ENCODE data around the gene SHOX.

Gene SHOX

GRCh38 chrX:675279-675954, 44.8 kb downstream of the SHOX start:
- no peak for DNase-seq

DNA sequence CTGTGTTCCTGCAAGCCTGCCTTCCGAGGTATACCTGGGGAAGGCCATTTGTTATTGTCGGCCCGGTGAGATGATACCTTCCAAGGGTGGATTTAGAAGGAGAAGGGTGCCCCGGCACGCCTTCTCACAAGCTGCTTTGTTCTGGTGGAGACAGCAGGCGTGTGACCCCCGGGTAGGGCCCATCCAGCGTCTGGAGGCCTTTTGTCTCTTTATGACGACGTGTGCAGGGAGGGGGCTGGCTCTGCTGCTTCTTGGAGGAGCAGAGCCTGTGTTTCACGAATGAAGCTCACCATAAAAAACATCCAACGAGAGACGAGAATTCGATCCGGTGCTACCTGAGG, 45.3 kb downstream of the SHOX start:
- DNase-seq: no peak

DNA sequence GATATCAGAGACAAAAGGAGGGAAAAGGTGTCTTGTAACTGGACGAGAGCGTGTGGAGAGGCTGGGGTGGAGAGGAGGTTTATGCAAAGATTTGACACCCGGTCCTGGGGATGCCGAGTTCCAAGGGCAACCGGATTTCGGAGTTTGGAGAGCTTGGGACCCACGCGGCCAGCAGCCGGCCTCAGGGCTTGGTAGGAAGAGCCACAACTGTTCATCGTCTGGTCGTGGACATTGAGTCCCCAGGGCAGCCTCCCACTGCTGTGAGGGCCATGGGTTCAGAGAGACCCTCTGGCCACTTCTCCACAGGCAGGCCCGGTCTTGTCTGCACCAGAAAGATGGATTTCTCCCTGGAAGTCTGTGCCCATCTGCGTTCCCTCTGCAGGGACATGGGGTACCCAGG, 46.8 kb downstream of the SHOX start:
- DNase-seq: no peak

- DNase-seq: no peak
Measured at GRCh38 chrX:679291-679979, 48.8 kb downstream of the SHOX start.

- no peak for DNase-seq
Measured at GRCh38 chrX:680062-680461, 49.5 kb downstream of the SHOX start.

DNA sequence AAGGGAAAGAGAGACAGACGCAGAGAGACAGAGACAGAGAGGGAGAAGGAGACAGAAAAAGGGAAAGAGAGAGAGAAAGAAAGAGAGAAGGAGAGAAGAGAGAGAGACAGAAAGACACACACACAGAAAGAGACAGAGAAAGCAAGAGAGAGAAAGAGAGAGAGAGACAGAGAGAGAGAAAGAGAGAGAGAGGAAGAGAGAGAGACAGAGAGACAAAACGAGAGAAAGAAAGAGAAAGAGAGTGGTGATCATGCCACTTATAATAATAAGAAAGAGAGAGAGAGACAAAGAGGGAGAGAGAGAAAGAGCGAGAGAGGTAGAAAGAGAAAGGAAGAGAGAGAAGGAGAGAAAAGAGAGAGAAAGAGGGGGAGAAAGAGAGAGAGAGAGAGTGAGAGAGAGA, 51.4 kb downstream of the SHOX start:
- DNase-seq: no peak

DNA sequence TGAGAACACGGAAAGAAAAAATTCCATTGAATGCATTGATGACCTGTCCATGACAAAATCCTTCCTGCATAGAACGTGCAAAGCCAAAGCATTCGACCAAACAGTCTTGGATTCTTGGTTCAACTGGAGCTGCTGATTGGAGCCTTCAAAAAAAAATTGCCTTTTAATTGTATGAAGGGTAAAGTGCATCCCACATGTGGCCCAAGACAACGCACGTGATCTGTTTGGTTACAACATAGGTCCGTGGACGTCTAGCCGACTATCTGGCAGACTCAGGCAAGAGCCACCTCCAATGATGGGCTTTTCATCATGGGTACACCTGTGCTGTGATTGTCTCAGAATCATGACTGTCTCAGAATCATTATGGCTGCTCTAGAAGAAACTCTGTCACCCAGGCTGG, 52.3 kb downstream of the SHOX start:
- DNase-seq: no peak

DNA sequence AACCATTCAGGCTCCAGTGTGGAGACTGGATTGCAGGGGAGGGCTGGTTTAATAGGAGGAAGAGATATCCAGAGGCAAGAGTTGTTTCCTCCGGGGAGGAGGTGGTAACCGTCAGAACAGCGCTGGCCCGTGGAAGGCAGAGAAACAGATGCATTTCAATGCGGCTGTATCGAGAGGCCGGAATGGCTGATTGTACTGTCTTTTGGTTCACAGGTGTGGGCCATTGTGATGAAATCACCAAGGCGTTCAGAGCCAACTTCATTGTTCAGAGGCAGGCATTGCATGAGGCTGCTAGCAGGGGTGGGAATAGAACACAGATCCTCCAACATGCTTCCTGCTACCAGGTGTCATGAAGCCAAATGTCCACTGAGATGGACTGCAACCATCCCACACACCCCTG, 53.0 kb downstream of the SHOX start:
- no peak for DNase-seq

DNA sequence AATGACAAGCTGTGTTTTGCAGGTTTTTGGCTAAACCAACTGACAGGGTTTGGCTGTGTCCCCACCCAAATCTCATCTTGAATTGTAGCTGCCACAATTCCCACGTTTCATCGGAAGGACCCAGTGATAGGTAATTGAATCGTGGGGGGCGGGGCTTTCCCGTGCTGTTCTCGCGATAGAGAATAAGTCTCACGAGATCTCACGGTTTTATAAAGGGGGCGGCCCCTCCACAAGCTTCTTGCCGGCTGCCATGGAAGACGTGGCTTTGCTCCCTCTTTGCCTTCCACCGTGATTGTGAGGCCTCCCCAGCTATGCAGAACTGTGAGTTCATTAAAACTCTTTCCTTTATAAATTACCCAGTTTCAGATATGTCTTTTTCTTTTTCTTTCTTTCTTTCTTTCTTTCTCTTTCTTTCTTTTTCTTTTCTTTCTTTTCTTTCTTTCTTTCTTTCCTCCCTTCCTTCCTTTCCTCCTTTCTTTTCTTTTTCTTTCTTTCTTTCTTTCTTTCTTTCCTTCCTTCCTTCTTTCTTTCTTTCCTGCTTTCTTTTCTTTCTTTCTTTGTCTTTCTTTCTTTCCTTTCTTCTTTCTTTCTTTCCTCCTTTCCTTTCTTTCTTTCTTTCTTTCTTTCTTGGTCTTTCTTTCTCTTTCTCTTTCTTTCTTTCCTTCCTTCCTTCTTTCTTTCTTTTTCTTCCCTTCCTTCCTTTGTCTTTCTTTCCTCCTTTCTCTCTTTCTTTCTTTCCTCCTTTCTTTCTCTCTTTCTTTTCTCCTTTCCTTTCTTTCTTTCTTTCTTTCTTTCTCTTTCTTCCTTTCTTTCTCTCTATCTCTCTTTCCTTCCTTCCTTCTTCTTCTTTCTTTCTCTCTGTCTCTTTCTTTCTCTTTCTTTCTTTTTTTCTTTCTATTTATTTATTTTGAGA, 54.8 kb downstream of the SHOX start:
- no peak for DNase-seq

GRCh38 chrX:689983-690382, 59.4 kb downstream of the SHOX start:
- no peak for DNase-seq

- DNase-seq: no peak
Measured at GRCh38 chrX:694800-695199, 64.2 kb downstream of the SHOX start.

DNA sequence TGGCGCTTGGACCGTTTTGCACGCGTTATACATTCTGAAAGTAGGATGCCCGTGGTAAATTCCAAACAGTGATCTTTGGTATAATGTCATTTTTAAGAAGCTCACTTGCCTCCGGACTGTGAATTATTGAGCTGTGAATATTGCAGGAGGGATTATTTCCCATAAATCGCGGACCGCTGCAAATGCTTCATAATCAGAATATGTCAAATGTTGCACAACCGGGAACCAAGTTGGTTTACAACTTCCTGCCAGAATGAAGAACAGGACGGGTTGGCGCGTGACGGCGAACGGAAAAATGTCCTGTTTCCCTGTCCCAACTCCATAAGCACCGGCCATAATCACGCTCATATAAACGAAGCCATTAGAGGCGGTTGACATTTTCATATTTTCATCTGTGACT, 67.6 kb downstream of the SHOX start:
- peak; percentile 32 to 45 for DNase-seq

- no peak for DNase-seq
Measured at GRCh38 chrX:700936-701335, 70.3 kb downstream of the SHOX start.

- DNase-seq: no peak
Measured at GRCh38 chrX:701673-702072, 71.1 kb downstream of the SHOX start.

DNA sequence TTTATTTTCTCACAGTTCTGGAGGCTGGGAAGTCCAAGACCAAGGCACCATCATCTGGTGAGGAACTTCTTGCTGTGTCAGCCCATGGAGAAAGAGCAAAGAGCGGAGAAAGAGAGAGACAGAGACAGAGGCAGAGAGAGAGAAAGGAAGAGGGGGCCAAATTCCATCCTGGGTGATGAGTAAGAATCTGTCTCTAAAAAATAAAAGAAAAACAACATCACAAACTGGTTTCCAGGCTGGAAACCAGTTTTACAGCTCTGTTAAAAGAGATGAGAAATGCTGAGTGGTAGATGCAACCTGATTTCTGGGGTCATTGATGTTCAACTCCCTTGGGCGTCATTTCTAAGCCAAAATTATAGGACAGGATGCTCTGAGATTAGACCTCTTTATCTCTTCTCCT, 72.9 kb downstream of the SHOX start:
- no peak for DNase-seq

GRCh38 chrX:703866-704265, 73.3 kb downstream of the SHOX start:
- DNase-seq: no peak

Measured in Kasumi-1 (cell line).